SU-DHL-6 (cell line): ENCODE results near the gene ZNHIT1.

Experiments
- H2AFZ ChIP-seq: fragments of 200-600 bp; sonication (generic); 2 replicates; pipeline ENCODE4 v1.6.1; 2014; ENCODE audit warnings: low read depth, mild to moderate bottlenecking, moderate library complexity, mixed read lengths, antibody characterized with exemption, low read length; ENCODE audit not compliant: severe bottlenecking
- H3F3A ChIP-seq: fragments of 200-600 bp; shearing (Covaris generic); 2 replicates; pipeline ENCODE4 v1.6.0; 2016; ENCODE audit warnings: antibody characterized with exemption, mild to moderate bottlenecking; ENCODE audit not compliant: insufficient read depth
- H3K27ac ChIP-seq: fragments of 200-600 bp; sonication (generic); 2 replicates; pipeline ENCODE4 v1.5.1; 2016; ENCODE audit warnings: low read depth, mild to moderate bottlenecking, low read length, moderate library complexity, mixed read lengths
- H3K27me3 ChIP-seq: fragments of 200-600 bp; sonication (generic), shearing (Covaris generic); 2 replicates; pipeline ENCODE4 v1.6.0; 2014; ENCODE audit warnings: mild to moderate bottlenecking, low read length
- H3K36me3 ChIP-seq: fragments of 200-600 bp; sonication (generic); 2 replicates; pipeline ENCODE4 v1.6.1; 2014; ENCODE audit warnings: mild to moderate bottlenecking, low read length, mixed read lengths
- H3K4me2 ChIP-seq: fragments of 300-600, 200-600 bp; shearing (Covaris generic), sonication (generic); 2 replicates; pipeline ENCODE4 v1.6.0; 2014; ENCODE audit warnings: low read length, low read depth, mild to moderate bottlenecking; ENCODE audit not compliant: poor library complexity, severe bottlenecking
- H3K4me3 ChIP-seq: fragments of 200-600 bp; sonication (generic); 2 replicates; pipeline ENCODE4 v1.5.1; 2014; ENCODE audit warnings: antibody characterized with exemption, low read length, mild to moderate bottlenecking, mixed read lengths; ENCODE audit not compliant: insufficient read depth, poor library complexity, severe bottlenecking
- H3K79me2 ChIP-seq: fragments of 200-600 bp; sonication (generic); 2 replicates; pipeline ENCODE4 v1.6.1; 2014; ENCODE audit warnings: mild to moderate bottlenecking, low read length, moderate library complexity; ENCODE audit not compliant: insufficient read depth
- H3K9ac ChIP-seq: fragments of 200-600 bp; sonication (generic); 2 replicates; pipeline ENCODE4 v1.7.0; 2014; ENCODE audit warnings: mild to moderate bottlenecking, low read length
- H3K9me2 ChIP-seq: fragments of 200-600 bp; sonication (generic); replicated peaks from 2 replicates; pipeline ENCODE4 v1.6.1; 2014; ENCODE audit warnings: low read length; ENCODE audit not compliant: insufficient read depth
- H3K9me3 ChIP-seq: fragments of 200-600 bp; sonication (generic); 2 replicates; pipeline ENCODE4 v1.6.1; 2014; ENCODE audit warnings: low read length, mixed read lengths; ENCODE audit not compliant: insufficient read depth
- H4K20me1 ChIP-seq: fragments of 200-600 bp; sonication (generic); 2 replicates; pipeline ENCODE4 v1.6.1; 2014; ENCODE audit warnings: low read depth, mild to moderate bottlenecking, antibody characterized with exemption, low read length, moderate library complexity, mixed read lengths
- EZH2phosphoT487 ChIP-seq: fragments of 200-600 bp; sonication (generic), shearing (Covaris generic); conservative IDR thresholded peaks from 2 replicates; pipeline ENCODE4 v1.6.1; 2018; ENCODE audit warnings: mild to moderate bottlenecking, antibody characterized with exemption, low read length, moderate library complexity, mixed read lengths
- TF ChIP-seq, protein P1 (sequence below): fragments of 200-600 bp; sonication (generic); IDR thresholded peaks from one replicate; pipeline ENCODE4 v1.5.1; 2017; ENCODE audit warnings: antibody characterized with exemption, mild to moderate bottlenecking, low read length, moderate library complexity; ENCODE audit not compliant: insufficient read depth, poor library complexity, severe bottlenecking

ZNHIT1 gene

DNA sequence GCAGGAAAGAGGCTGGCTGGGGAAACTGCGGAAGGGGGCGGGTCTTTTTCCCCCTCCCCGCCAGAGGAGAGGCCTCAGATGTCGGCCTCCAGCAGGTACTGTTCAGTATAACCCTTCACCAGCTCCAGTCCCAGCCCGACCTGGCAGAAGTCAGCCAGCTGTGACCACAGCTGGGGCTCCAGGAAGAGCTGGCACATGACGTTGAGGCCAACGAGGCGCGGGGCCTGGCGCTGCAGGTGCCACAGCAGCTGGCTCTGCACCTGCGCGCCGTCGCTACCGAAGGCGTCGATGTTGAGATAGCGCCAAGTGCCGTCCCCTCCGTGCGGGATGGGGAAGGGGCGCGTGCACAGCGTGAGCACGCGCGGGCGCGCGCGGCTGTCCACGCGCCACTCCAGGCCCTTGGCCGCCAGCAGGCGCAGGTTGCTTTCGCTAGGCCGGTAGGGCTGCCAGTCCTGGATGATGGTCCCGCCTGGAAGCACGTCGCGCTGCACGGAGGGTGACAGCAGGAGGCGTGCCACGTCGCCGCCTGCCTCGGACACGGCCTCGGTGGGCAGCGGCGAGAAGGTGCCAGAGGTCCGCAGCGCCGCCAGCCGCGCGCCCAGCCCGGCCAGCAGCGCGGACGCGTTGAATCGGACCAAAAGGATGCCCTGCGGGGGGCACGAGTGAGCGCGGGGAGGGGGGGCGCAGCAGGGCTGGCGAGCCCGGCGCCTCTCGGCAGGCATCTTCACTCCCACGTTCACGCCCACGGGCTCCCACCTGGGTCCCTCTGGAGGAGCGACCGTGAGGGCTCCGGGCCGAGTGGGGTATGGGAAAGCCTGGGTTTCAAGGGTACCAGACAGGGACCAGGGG lies 45.7 kb upstream of the ZNHIT1 start:
- Histone ChIP-seq H3K79me2 (no peaks in the 10 kb centered on the region), H3K36me3 (no peaks in the 10 kb centered on the region), H3K27ac (no peak overlapping the region), H3K4me2 (no peak overlapping the region), H3K9ac (no peak overlapping the region), H4K20me1 (no peaks in the 10 kb centered on the region), H3F3A (no peaks in the 10 kb centered on the region), H3K9me2 (no peaks in the 10 kb centered on the region), H3K27me3 (no peaks in the 10 kb centered on the region), H2AFZ (no peak overlapping the region), H3K9me3 (no peaks in the 10 kb centered on the region), H3K4me3 (no peak overlapping the region)
- TF ChIP-seq, protein P1, sequence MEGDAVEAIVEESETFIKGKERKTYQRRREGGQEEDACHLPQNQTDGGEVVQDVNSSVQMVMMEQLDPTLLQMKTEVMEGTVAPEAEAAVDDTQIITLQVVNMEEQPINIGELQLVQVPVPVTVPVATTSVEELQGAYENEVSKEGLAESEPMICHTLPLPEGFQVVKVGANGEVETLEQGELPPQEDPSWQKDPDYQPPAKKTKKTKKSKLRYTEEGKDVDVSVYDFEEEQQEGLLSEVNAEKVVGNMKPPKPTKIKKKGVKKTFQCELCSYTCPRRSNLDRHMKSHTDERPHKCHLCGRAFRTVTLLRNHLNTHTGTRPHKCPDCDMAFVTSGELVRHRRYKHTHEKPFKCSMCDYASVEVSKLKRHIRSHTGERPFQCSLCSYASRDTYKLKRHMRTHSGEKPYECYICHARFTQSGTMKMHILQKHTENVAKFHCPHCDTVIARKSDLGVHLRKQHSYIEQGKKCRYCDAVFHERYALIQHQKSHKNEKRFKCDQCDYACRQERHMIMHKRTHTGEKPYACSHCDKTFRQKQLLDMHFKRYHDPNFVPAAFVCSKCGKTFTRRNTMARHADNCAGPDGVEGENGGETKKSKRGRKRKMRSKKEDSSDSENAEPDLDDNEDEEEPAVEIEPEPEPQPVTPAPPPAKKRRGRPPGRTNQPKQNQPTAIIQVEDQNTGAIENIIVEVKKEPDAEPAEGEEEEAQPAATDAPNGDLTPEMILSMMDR: no peak
- TF ChIP-seq EZH2phosphoT487: no peak

DNA sequence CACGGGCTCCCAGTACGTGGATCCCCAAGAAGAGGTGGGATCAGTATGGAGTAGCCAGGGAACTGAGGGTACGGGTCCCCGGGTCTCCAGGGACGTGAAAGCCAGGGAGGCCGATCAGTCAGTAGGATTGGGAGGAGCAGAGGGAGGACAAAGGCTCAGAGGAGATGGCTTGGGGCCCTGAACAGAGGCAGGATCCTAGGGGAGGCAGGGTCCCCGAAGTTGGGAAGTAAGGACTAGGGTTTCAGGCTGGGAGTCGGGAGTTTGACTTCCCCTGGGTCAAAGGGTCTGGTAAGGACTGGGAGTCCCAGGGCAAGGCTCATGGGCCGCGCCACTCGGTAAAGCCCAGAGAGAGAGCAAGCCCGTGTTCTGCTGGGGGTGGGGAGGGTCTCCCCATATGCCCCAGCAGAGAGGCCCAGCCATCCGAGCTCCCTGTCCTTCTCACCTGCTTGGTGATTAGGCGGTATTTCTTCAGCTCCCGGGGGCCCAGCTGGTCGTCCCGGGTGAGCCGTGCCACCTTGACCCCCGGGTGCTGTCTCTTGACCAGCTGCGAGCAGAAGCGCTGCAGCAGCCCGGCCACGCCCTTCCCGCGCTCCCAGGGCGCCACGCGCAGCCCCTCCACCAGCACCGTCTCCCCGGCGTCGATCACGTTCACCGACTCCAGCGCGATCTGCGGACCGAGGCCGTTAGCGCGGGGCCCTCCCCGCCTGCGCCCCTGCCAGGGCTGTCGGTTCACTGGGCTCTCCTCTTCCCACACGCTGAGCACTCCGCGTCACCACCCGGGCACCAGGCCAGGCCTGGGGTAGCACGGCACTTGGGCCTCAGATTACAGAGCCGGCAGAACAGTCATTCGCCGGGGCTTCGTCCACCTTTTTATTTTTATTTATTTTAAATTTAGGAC lies 44.9 kb upstream of the ZNHIT1 start:
- Histone ChIP-seq H3F3A (no peaks in the 10 kb centered on the region), H3K27me3 (no peaks in the 10 kb centered on the region), H3K9me2 (no peaks in the 10 kb centered on the region), H3K4me3 (no peak overlapping the region), H3K36me3 (no peaks in the 10 kb centered on the region), H4K20me1 (no peaks in the 10 kb centered on the region), H3K4me2 (no peak overlapping the region), H3K9ac (no peak overlapping the region), H3K27ac (no peak overlapping the region), H3K9me3 (no peaks in the 10 kb centered on the region), H3K79me2 (no peaks in the 10 kb centered on the region), H2AFZ (no peak overlapping the region)
- TF ChIP-seq, protein P1: no peak
- no peak for TF ChIP-seq EZH2phosphoT487

DNA sequence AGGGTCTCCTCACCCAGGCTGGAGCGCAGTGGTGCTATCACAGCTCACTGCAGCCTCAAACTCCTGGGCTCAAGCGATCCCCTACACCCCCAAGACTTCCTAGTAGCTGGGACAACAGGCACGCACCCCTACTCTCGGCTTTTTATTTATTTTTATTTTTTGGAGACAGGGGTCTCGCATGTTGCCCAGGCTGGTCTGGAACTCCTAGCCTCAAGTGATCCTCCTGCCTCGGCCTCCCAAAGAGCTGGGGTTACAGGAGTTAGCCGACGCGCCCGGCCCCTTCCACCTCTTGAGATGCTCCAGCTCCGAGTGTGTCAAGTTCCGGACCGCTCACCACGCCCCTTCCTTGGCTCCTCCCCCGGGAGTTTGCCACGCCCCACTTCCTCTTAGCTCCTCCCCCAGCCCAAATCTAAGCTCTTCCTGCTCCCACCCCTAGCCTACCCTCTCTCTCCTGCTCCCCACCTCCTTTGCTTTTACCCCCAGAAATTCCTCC lies 44.2 kb upstream of the ZNHIT1 start:
- Histone ChIP-seq H2AFZ (no peak overlapping the region), H3K4me2 (no peak overlapping the region), H3K36me3 (no peaks in the 10 kb centered on the region), H4K20me1 (no peaks in the 10 kb centered on the region), H3K27me3 (no peaks in the 10 kb centered on the region), H3K79me2 (no peaks in the 10 kb centered on the region), H3K27ac (no peak overlapping the region), H3K9me2 (no peaks in the 10 kb centered on the region), H3K9me3 (no peaks in the 10 kb centered on the region), H3K4me3 (no peak overlapping the region), H3F3A (no peaks in the 10 kb centered on the region), H3K9ac (no peak overlapping the region)
- TF ChIP-seq, protein P1: no peak
- no peak for TF ChIP-seq EZH2phosphoT487
